HG03025 (cell line): ENCODE data around the gene GRIK2.
"Not testable (repeated sequence)": the region's sequence is repeated elsewhere in the genome, so short reads cannot be mapped to it uniquely, and the experiment has no call there.

ENCODE experiments used
- ATAC-seq: cut with Tn5 transposase; IDR thresholded peaks from one replicate; pipeline ENCODE4 v1.9.1; 2021; ENCODE audit warnings: mild to moderate bottlenecking, moderate library complexity; ENCODE audit not compliant: unreplicated experiment, low FRiP score

The GRIK2 gene

GRCh38 chr6:101393251-101393828, at the start of gene GRIK2:
TSS of gene GRIK2 (plus strand) at chr6:101393708.
- ATAC-seq: no peak

DNA sequence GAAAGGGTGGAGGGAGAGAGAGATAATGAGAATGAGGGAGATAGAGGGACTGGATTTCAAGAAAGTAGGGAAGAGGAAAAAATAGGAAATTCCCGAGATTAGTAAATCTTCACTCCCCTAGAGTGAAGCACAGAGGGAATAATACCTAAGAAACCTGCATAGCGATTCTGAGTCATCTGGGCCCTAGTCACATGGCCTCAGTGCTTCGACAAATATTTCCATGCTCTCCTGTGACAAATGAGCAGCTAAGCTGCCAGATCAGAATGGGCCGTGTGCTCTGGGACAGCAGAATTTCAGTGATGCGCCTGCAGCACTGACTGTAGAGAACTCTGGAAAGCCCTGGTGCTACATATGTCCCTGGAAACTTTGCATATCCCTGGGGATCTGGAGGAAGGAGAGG, 48.6 kb upstream of the GRIK2 start:
- no peak for ATAC-seq

GRCh38 chr6:101348816-101349215, 44.7 kb upstream of the GRIK2 start:
- ATAC-seq: no peak

GRCh38 chr6:101350631-101351030, 42.9 kb upstream of the GRIK2 start:
- not testable (repeated sequence) for ATAC-seq

- ATAC-seq: no peak
These were observed 42.3 kb upstream of the GRIK2 start for GRCh38 chr6:101351173-101351572.

DNA sequence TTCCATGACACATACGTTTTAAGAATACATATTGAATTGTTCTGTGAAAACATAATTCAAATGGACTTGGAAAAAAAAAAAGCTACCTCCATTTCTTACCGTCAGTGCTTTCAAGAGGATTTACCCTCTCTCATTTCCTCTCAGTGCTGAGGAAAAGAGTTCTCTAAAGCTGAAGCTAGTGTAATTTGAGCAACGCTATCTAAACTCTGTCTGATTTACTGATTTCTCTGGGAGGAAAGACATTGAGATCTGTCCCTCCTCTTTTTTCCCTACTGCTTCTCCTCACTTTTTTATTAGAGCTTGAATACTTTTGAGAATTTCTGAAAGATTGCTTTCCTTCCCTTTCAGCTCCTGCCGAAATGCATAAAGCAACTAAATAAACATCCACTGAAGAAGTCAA, 41.2 kb upstream of the GRIK2 start:
- no peak for ATAC-seq

DNA sequence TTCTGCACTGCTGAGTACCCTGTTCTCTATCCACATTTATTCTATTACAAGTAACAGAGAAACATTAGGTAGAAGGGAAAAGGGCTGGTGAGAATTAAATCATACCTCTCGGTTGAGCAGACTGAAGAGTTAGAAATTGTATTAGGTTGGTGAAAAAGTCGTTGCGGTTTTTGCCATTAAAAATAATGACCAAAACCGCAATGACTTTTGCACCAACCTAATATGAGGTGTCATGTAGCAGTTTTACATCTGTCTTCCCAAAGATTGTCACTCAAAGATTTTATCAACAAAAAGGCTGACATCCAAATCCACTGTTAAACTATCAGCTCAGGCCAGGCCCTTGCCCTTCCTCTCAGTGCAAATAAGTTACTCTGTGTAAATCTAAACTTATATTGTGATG, 28.3 kb upstream of the GRIK2 start:
- ATAC-seq: no peak

GRCh38 chr6:101379926-101380325, 13.6 kb upstream of the GRIK2 start:
- no peak for ATAC-seq

DNA sequence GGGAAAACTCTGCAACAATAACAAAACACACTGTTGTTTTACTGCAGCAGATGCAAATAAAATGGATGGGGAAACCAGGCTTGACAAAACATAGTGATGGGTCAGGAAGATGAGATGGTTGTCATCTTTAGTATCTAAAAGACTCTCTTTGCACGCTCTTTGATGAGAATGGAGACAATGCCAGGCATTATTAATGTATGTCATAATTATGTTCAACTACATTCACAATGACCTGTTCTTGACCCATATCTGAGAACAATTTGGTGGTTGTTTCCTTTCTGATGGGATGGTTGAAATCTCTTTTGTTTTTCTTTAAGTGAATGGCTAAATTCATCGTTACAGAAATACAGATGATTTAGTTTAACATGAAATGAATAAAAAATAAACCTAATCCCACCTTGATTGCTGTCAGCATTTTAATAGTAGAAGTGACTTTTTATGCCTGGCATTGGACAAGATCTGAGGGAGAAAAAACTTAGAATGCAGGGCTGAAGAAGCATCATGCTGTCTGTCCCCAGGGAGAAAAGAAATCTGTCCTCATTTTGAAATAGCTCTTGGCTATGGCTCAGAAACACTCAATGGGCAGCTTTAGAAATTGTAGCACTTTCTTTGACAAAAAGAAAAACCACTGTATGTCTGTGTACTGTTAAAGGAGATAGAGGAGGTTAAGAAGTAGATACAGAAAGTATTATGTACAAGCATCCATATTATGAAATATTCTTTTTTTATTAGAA, 12.4 kb upstream of the GRIK2 start:
- no peak for ATAC-seq

DNA sequence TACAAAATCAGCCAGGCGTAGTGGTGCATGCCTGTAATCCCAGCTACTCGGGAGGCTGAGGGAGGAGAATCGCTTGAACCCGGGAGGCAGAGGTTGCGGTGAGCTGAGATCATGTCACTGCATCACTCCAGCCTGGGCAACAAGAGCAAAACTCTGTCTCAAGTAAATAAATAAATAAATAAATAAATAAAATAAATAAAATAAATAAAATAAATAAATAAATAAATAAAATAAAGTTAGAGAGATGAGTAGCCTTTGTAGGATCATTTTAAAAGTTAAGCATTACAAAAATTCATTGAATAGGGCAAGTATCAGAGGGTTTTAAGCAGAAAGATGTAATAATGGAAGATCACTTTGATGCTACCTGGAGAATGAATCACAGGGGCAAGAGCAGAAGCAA, 9.8 kb upstream of the GRIK2 start:
- ATAC-seq: not testable (repeated sequence)

GRCh38 chr6:101386982-101387381, 6.5 kb upstream of the GRIK2 start:
- no peak for ATAC-seq

GRCh38 chr6:101391772-101392585, 1.5 kb upstream of the GRIK2 start:
- no peak for ATAC-seq

- no peak for ATAC-seq
These were observed 800 bp upstream of the GRIK2 start for GRCh38 chr6:101392586-101393230.

GRCh38 chr6:101393829-101394251, 332 bp downstream of the GRIK2 start:
- no peak for ATAC-seq

DNA sequence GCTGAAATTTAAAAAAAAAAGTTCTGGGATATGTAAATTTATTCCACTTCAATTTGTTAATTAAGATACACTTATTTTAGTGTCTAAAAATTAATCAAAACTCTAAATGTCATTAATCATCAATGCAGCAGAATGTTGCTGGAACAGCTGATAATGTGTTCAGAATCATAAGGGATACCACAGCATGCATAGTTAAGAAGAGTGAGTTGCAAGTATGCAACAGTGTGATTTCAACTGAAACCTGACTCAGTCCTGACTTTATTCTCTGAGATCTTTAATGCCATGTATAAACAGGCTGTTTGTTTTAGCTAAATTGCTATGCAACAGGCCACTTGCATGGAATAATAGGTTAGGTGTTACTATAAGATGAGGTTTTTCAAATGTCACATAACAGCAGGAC, 1.4 kb downstream of the GRIK2 start:
- ATAC-seq: no peak

GRCh38 chr6:101395345-101395744, 1.8 kb downstream of the GRIK2 start:
- ATAC-seq: no peak

- no peak for ATAC-seq
These were observed 3.2 kb downstream of the GRIK2 start for GRCh38 chr6:101396548-101397173.

DNA sequence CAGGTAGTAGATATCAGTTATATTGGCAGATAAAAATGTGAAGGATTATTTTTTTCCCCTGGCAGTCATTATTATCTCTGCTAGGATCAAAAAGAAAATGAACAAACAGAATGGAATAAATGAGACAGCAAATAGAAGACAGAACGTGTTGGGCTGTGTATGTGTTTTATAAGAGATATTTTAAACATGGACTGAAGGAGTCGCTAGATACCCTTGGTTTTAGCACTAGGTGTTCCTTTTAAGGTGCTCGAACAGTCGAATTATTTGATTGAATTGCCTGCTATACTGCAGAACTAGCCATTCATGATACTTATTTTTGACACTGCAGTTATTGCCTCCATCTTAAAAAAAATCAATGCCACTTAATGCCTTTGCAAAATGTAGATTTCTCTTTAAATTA, 3.7 kb downstream of the GRIK2 start:
- ATAC-seq: no peak

DNA sequence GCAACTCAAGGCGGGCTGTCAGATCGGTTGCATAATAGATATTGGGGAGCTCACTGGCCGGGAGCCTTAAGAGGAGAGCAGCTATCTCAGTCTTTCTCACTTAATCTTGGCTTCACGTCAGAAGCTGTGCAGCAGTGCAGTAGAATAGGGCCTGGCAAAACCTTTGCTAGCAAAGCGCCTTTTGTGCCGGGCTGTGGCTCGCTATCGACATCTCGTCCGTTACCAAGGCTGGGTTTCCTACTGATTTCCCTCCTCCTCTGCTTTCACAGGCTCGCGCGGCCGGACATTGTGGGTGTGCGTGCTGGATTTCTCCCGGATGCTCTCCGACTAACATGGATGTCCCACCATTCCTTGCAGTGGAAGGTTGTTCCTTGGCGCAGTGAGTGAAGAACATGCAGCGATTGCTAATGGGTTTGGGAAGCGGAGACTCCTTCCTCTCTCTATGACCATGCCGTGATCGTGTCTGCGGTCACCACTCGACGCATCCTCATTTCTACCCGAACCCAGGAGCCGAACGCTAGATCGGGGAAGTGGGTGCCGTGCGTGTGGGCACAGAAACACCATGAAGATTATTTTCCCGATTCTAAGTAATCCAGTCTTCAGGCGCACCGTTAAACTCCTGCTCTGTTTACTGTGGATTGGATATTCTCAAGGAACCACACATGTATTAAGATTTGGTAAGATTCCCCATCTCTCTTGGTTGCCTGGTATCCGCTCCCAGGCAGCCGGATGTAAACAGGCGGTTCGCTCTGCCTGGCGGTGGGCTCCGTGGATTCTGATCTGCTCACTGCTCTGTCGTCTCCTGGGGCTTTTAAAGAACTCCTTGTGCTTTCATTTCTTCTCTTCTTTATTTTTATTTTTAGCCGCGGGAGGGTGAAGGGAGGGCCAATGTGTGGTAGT, 5.5 kb downstream of the GRIK2 start:
- ATAC-seq: no peak
